ENCODE data around the gene ATAD5. TPM values are rescaled to one million over a fixed set of nuclear protein-coding genes. Genes with fewer than 3 reads are reported as not detected.
"Not testable (repeated sequence)": the region's sequence is repeated elsewhere in the genome, so short reads cannot be mapped to it uniquely, and the experiment has no call there.

ATAD5 gene
- total RNA-seq, 1 donor from 2014 or later = 6.3 TPM

- Mint-ChIP-seq H3K4me3 (ENCODE audit: unreplicated experiment) (no peak overlapping the region), H3K9me3 (ENCODE audit: unreplicated experiment) (no peaks in the 10 kb centered on the region), H3K27ac (ENCODE audit: unreplicated experiment) (no peak overlapping the region), H3K27me3 (ENCODE audit: unreplicated experiment) (no peaks in the 10 kb centered on the region), H3K4me1 (ENCODE audit: unreplicated experiment) (peaks cover 32% of the 10 kb centered on the region), H3K36me3 (ENCODE audit: low read depth, unreplicated experiment) (no peaks in the 10 kb centered on the region)
- no peak for TF ChIP-seq CTCF (IDR thresholded peaks at IDR 0.05; ENCODE audit: unreplicated experiment)
- DNase-seq (ENCODE audit: low spot score) = no peak
These were observed 15.6 kb upstream of the ATAD5 start for GRCh38 chr17:30816165-30816564.

- H3K36me3 Mint-ChIP-seq (ENCODE audit: low read depth, unreplicated experiment) = peaks cover 2% of the 10 kb centered on the region
- H3K27me3 Mint-ChIP-seq (ENCODE audit: unreplicated experiment) = peaks cover 6% of the 10 kb centered on the region
- no peak for DNase-seq (ENCODE audit: low spot score)
- H3K4me1 Mint-ChIP-seq (ENCODE audit: unreplicated experiment) = peaks cover 46% of the 10 kb centered on the region
- H3K9me3 Mint-ChIP-seq (ENCODE audit: unreplicated experiment) = no peaks in the 10 kb centered on the region
- H3K4me3 Mint-ChIP-seq (ENCODE audit: unreplicated experiment) = peak overlapping the region; percentile 16
- peak overlapping the region; percentile 81 for H3K27ac Mint-ChIP-seq (ENCODE audit: unreplicated experiment)
- no peak for TF ChIP-seq CTCF (IDR thresholded peaks at IDR 0.05; ENCODE audit: unreplicated experiment)
These were observed 11.6 kb upstream of the ATAD5 start for GRCh38 chr17:30819971-30820705.

- H3K4me3 Mint-ChIP-seq (ENCODE audit: unreplicated experiment) = peak overlapping the region; percentile 75
- peaks cover 46% of the 10 kb centered on the region for H3K4me1 Mint-ChIP-seq (ENCODE audit: unreplicated experiment)
- no peak for DNase-seq (ENCODE audit: low spot score)
- H3K27me3 Mint-ChIP-seq (ENCODE audit: unreplicated experiment) = peaks cover 6% of the 10 kb centered on the region
- H3K27ac Mint-ChIP-seq (ENCODE audit: unreplicated experiment) = peak overlapping the region; percentile 61
- H3K36me3 Mint-ChIP-seq (ENCODE audit: low read depth, unreplicated experiment) = peaks cover 3% of the 10 kb centered on the region
- no peak for TF ChIP-seq CTCF (IDR thresholded peaks at IDR 0.05; ENCODE audit: unreplicated experiment)
- no peaks in the 10 kb centered on the region for H3K9me3 Mint-ChIP-seq (ENCODE audit: unreplicated experiment)
These were observed 9.7 kb upstream of the ATAD5 start for GRCh38 chr17:30821871-30822723.

GRCh38 chr17:30822919-30823318, 8.8 kb upstream of the ATAD5 start:
- not testable (repeated sequence) for H3K36me3 Mint-ChIP-seq (ENCODE audit: low read depth, unreplicated experiment); H3K9me3 Mint-ChIP-seq (ENCODE audit: unreplicated experiment); H3K27me3 Mint-ChIP-seq (ENCODE audit: unreplicated experiment); DNase-seq (ENCODE audit: low spot score); H3K27ac Mint-ChIP-seq (ENCODE audit: unreplicated experiment)
- Mint-ChIP-seq H3K4me3 (ENCODE audit: unreplicated experiment) (peak overlapping the region; percentile 45), H3K4me1 (ENCODE audit: unreplicated experiment) (peaks cover 46% of the 10 kb centered on the region)

GRCh38 chr17:30823421-30823820, 8.3 kb upstream of the ATAD5 start:
- Mint-ChIP-seq H3K4me1 (ENCODE audit: unreplicated experiment) (peaks cover 46% of the 10 kb centered on the region), H3K9me3 (ENCODE audit: unreplicated experiment) (no peaks in the 10 kb centered on the region), H3K27me3 (ENCODE audit: unreplicated experiment) (peaks cover 7% of the 10 kb centered on the region), H3K36me3 (ENCODE audit: low read depth, unreplicated experiment) (peaks cover 3% of the 10 kb centered on the region), H3K27ac (ENCODE audit: unreplicated experiment) (peak overlapping the region; percentile 55), H3K4me3 (ENCODE audit: unreplicated experiment) (peak overlapping the region; percentile 95)
- no peak for TF ChIP-seq CTCF (IDR thresholded peaks at IDR 0.05; ENCODE audit: unreplicated experiment)
- DNase-seq (ENCODE audit: low spot score) = no peak

All from endothelial cell (in vitro differentiated cells).